ENCODE results near the gene GTSE1. TPM values are rescaled to one million over a fixed set of nuclear protein-coding genes. Genes with fewer than 3 reads are reported as not detected.

GTSE1 gene
- polyA plus RNA-seq, 3 donors, result 0.04 TPM; not detected in 2

- Mint-ChIP-seq H3K4me1 (peaks cover 6% of the 10 kb centered on the region), H3K9me3 (peaks cover 0 to 7% (median 0%) of the 10 kb centered on the region in 7 donors), H3K27me3 (ENCODE audit: low read depth in 3 of 3) (no peaks in the 10 kb centered on the region), H3K4me3 (no peak overlapping the region), H3K27ac (peak overlapping the region in 1 of 7 donors; percentile 55), H3K36me3 (peaks cover 65 to 77% of the 10 kb centered on the region in 2 donors)
- TF ChIP-seq CTCF (IDR thresholded peaks at IDR 0.05), result no peak
- Histone ChIP-seq H3K4me3 (replicated peaks in 1 of 3; ENCODE audit: low read depth in 2 of 3, low read length in 3 of 3) (no peak overlapping the region), H3K27me3 (ENCODE audit: control insufficient read depth in 2 of 2, insufficient read depth in 2 of 2, low read length in 2 of 2) (no peaks in the 10 kb centered on the region), H3K4me2 (replicated peaks; ENCODE audit: extremely low read depth, low read length, poor library complexity, severe bottlenecking) (no peak overlapping the region), H4K20me1 (ENCODE audit: insufficient read depth, low read length) (no peaks in the 10 kb centered on the region), H3K36me3 (replicated peaks in 1 of 2; ENCODE audit: control insufficient read depth in 1 of 2, insufficient read depth in 2 of 2, low read length in 2 of 2) (peaks cover 44 to 67% of the 10 kb centered on the region in 2 donors), H3K9ac (ENCODE audit: insufficient read depth, low read length, poor library complexity, severe bottlenecking) (no peak overlapping the region), H3K4me1 (ENCODE audit: control insufficient read depth in 1 of 2, insufficient read depth in 2 of 2, low read length in 2 of 2) (peaks cover under 1 to 6% of the 10 kb centered on the region in 2 donors), H3K79me2 (ENCODE audit: insufficient read depth, low read length) (peaks cover 5% of the 10 kb centered on the region), H3K9me3 (replicated peaks in 1 of 2; ENCODE audit: control insufficient read depth in 1 of 2, insufficient read depth in 1 of 2, low read length in 2 of 2) (no peaks in the 10 kb centered on the region), H2AFZ (ENCODE audit: insufficient read depth, low read depth, low read length, poor library complexity, severe bottlenecking) (no peak overlapping the region), H3K27ac (ENCODE audit: low read depth in 1 of 2, low read length in 2 of 2) (no peak overlapping the region)
- 95% methylated on average over 8 of the region's 12 CpGs for WGBS (ENCODE audit: insufficient coverage)
- no peak for DNase-seq
- intact Hi-C loops (cut with micrococcal nuclease), result no loop called here
These were observed 23.1 kb upstream of the GTSE1 start for GRCh38 chr22:46273432-46274148.

GRCh38 chr22:46274381-46274780, 22.3 kb upstream of the GTSE1 start:
- WGBS (ENCODE audit: insufficient coverage), result 96% methylated on average over 7 of the region's 8 CpGs
- intact Hi-C loops (cut with micrococcal nuclease), result no loop called here
- H3K9ac ChIP-seq (ENCODE audit: insufficient read depth, low read length, poor library complexity, severe bottlenecking), result no peak overlapping the region
- Mint-ChIP-seq H3K27ac (peak overlapping the region in 1 of 7 donors; percentile 58), H3K4me3 (no peak overlapping the region), H3K4me1 (peaks cover 4% of the 10 kb centered on the region), H3K27me3 (ENCODE audit: low read depth in 3 of 3) (no peaks in the 10 kb centered on the region), H3K36me3 (peaks cover 71 to 85% of the 10 kb centered on the region in 2 donors), H3K9me3 (peaks cover 0 to 7% (median 0%) of the 10 kb centered on the region in 7 donors)
- no peaks in the 10 kb centered on the region for H4K20me1 ChIP-seq (ENCODE audit: insufficient read depth, low read length)
- no peaks in the 10 kb centered on the region for H3K9me3 ChIP-seq (replicated peaks in 1 of 2; ENCODE audit: control insufficient read depth in 1 of 2, insufficient read depth in 1 of 2, low read length in 2 of 2)
- H3K4me1 ChIP-seq (ENCODE audit: control insufficient read depth in 1 of 2, insufficient read depth in 2 of 2, low read length in 2 of 2), result no peaks in the 10 kb centered on the region
- TF ChIP-seq CTCF (IDR thresholded peaks at IDR 0.05), result no peak
- no peak overlapping the region for H3K4me2 ChIP-seq (replicated peaks; ENCODE audit: extremely low read depth, low read length, poor library complexity, severe bottlenecking)
- H3K79me2 ChIP-seq (ENCODE audit: insufficient read depth, low read length), result no peaks in the 10 kb centered on the region
- no peak for DNase-seq
- H3K27me3 ChIP-seq (ENCODE audit: control insufficient read depth in 2 of 2, insufficient read depth in 2 of 2, low read length in 2 of 2), result no peaks in the 10 kb centered on the region
- H3K27ac ChIP-seq (ENCODE audit: low read depth in 1 of 2, low read length in 2 of 2), result no peak overlapping the region
- no peak overlapping the region for H3K4me3 ChIP-seq (replicated peaks in 1 of 3; ENCODE audit: low read depth in 2 of 3, low read length in 3 of 3)
- H2AFZ ChIP-seq (ENCODE audit: insufficient read depth, low read depth, low read length, poor library complexity, severe bottlenecking), result no peak overlapping the region
- H3K36me3 ChIP-seq (replicated peaks in 1 of 2; ENCODE audit: control insufficient read depth in 1 of 2, insufficient read depth in 2 of 2, low read length in 2 of 2), result peaks cover 52 to 75% of the 10 kb centered on the region in 2 donors
